ENCODE results near the gene UBE2E2.

Gene UBE2E2

GRCh38 chr3:23193831-23194230 lies 9.3 kb upstream of the UBE2E2 start:
- DNase-seq (ENCODE audit: low read depth in 2 of 2) = no peak

- no peak for DNase-seq (ENCODE audit: low read depth in 2 of 2)
Measured at GRCh38 chr3:23198801-23199200, 4.3 kb upstream of the UBE2E2 start.

- no peak for DNase-seq (ENCODE audit: low read depth in 2 of 2)
Measured at GRCh38 chr3:23199649-23200048, 3.5 kb upstream of the UBE2E2 start.

- no peak for DNase-seq (ENCODE audit: low read depth in 2 of 2)
Measured at GRCh38 chr3:23201154-23201838, 1.8 kb upstream of the UBE2E2 start.

GRCh38 chr3:23202203-23202920 lies 765 bp upstream of the UBE2E2 start:
- DNase-seq (ENCODE audit: low read depth in 2 of 2) = no peak

- no peak for DNase-seq (ENCODE audit: low read depth in 2 of 2)
Measured at GRCh38 chr3:23203708-23204330, 692 bp downstream of the UBE2E2 start.

- DNase-seq (ENCODE audit: low read depth in 2 of 2) = no peak
Measured at GRCh38 chr3:23206366-23206765, 3.2 kb downstream of the UBE2E2 start.

GRCh38 chr3:23209103-23209502 lies 6.0 kb downstream of the UBE2E2 start:
- no peak for DNase-seq (ENCODE audit: low read depth in 2 of 2)

GRCh38 chr3:23209747-23210487 lies 6.8 kb downstream of the UBE2E2 start:
- DNase-seq (ENCODE audit: low read depth in 2 of 2) = no peak

GRCh38 chr3:23213813-23214212 lies 10.7 kb downstream of the UBE2E2 start:
- no peak for DNase-seq (ENCODE audit: low read depth in 2 of 2)

GRCh38 chr3:23217872-23218554 lies 14.9 kb downstream of the UBE2E2 start:
- DNase-seq (ENCODE audit: low read depth in 2 of 2) = no peak

- DNase-seq (ENCODE audit: low read depth in 2 of 2) = no peak
Measured at GRCh38 chr3:23219117-23219516, 16.0 kb downstream of the UBE2E2 start.

GRCh38 chr3:23219552-23219951 lies 16.4 kb downstream of the UBE2E2 start:
- no peak for DNase-seq (ENCODE audit: low read depth in 2 of 2)

- DNase-seq (ENCODE audit: low read depth in 2 of 2) = no peak
Measured at GRCh38 chr3:23221136-23221535, 18.0 kb downstream of the UBE2E2 start.

GRCh38 chr3:23232016-23232415 lies 28.9 kb downstream of the UBE2E2 start:
- no peak for DNase-seq (ENCODE audit: low read depth in 2 of 2)

- no peak for DNase-seq (ENCODE audit: low read depth in 2 of 2)
Measured at GRCh38 chr3:23232854-23233253, 29.7 kb downstream of the UBE2E2 start.

GRCh38 chr3:23235264-23235663 lies 32.1 kb downstream of the UBE2E2 start:
- no peak for DNase-seq (ENCODE audit: low read depth in 2 of 2)

- DNase-seq (ENCODE audit: low read depth in 2 of 2) = no peak
Measured at GRCh38 chr3:23236890-23237289, 33.8 kb downstream of the UBE2E2 start.

GRCh38 chr3:23238156-23238555 lies 35.0 kb downstream of the UBE2E2 start:
- DNase-seq (ENCODE audit: low read depth in 2 of 2) = no peak

- DNase-seq (ENCODE audit: low read depth in 2 of 2) = no peak
Measured at GRCh38 chr3:23238578-23238977, 35.5 kb downstream of the UBE2E2 start.

- no peak for DNase-seq (ENCODE audit: low read depth in 2 of 2)
Measured at GRCh38 chr3:23239211-23240068, 36.3 kb downstream of the UBE2E2 start.
